ENCODE measurements around the gene TMPRSS13. TPM values are rescaled to one million over a fixed set of nuclear protein-coding genes. Genes with fewer than 3 reads are reported as not detected.
A peak's percentile ranks its signal among the peaks of the same experiment; 100 is the strongest.

The TMPRSS13 gene
- total RNA-seq, 6 experiments from 2014 or later: 0.09 to 0.61 (median 0.12) TPM; not detected in 3

DNA sequence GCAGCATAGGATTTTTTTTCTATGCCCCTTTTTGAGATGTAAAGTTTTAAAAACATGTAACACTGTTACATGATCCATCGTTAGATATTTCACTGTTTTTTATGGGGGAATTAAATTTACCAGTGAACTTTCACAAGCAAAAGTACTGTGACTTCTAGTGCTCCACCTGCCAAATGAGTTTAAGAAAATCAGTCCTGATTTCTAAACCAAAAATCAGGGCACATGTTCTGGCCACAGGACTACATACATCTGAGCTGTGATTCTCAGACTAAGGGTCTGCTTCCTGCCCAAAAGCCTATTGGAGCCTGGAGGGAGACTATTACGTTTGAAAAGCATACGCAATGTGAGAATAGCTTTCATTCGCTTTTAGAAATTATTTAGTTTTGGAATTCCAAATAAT is 22.5 kb downstream of the TMPRSS13 start:
- Histone ChIP-seq H3K27ac (no peak overlapping the region), H3K9me3 (no peaks in the 10 kb centered on the region), H3K27me3 (no peaks in the 10 kb centered on the region), H3K4me1 (no peaks in the 10 kb centered on the region), H3K36me3 (no peaks in the 10 kb centered on the region), H3K4me3 (no peak overlapping the region)
- no peak for TF ChIP-seq CTCF (IDR thresholded peaks at IDR 0.05)
- no peak for TF ChIP-seq POLR2A (IDR thresholded peaks at IDR 0.05)
- DNase-seq (no peak), ATAC-seq (no peak)
- WGBS (ENCODE audit: insufficient coverage, low coverage, low lambda C conversion rate, missing lambda C conversion rate): 77% methylated on average over 4 of the region's 4 CpGs
- intact Hi-C loops (cut with DNase I): no loop called here

- Histone ChIP-seq H3K9me3 (no peaks in the 10 kb centered on the region), H3K27ac (no peak overlapping the region), H3K4me3 (no peak overlapping the region), H3K4me1 (no peaks in the 10 kb centered on the region), H3K36me3 (no peaks in the 10 kb centered on the region), H3K27me3 (no peaks in the 10 kb centered on the region)
- WGBS (ENCODE audit: insufficient coverage, low coverage, low lambda C conversion rate, missing lambda C conversion rate): no CpG with 5 or more reads among the region's 2 CpGs
- DNase-seq (no peak), ATAC-seq (no peak)
- no peak for TF ChIP-seq CTCF (IDR thresholded peaks at IDR 0.05)
- TF ChIP-seq POLR2A (IDR thresholded peaks at IDR 0.05): no peak
- intact Hi-C loops (cut with DNase I): no loop called here
These were observed 23.1 kb downstream of the TMPRSS13 start for GRCh38 chr11:117906126-117906525.

DNA sequence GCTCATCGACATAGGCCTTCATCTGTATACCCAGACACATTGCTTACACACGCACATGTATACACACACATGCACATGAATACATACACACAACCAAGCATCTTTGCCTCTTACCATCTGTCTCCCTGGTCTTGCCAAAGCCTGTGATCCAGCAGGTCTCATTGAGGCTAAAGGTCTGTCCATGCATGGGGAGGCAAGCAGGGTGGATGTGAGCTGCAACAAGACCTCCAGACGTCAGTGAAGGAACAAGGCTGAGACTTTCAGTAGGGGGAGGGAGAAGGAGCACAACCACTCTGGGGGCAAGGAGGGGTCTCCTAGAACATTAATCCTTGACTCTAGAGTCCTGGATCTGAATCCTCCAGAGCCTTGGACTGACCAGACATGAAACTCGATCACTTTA is 23.7 kb downstream of the TMPRSS13 start:
- Histone ChIP-seq H3K27me3 (no peaks in the 10 kb centered on the region), H3K4me3 (no peak overlapping the region), H3K27ac (no peak overlapping the region), H3K4me1 (no peaks in the 10 kb centered on the region), H3K36me3 (no peaks in the 10 kb centered on the region), H3K9me3 (no peaks in the 10 kb centered on the region)
- TF ChIP-seq CTCF (IDR thresholded peaks at IDR 0.05) (no peak), POLR2A (IDR thresholded peaks at IDR 0.05) (no peak)
- WGBS (ENCODE audit: insufficient coverage, low coverage, low lambda C conversion rate, missing lambda C conversion rate): 66% methylated on average over 3 of the region's 4 CpGs
- intact Hi-C loops (cut with DNase I): no loop called here
- peak in 1 of 3 donors; percentile 22 for DNase-seq
- no peak for ATAC-seq

GRCh38 chr11:117903505-117904382 is 25.5 kb downstream of the TMPRSS13 start:
- H3K27me3 ChIP-seq: no peaks in the 10 kb centered on the region
- DNase-seq: peak in 1 of 3 donors; percentile 39
- H3K4me1 ChIP-seq: no peaks in the 10 kb centered on the region
- H3K27ac ChIP-seq: no peak overlapping the region
- no peak overlapping the region for H3K4me3 ChIP-seq
- intact Hi-C loops (cut with DNase I): no loop called here
- no peaks in the 10 kb centered on the region for H3K36me3 ChIP-seq
- ATAC-seq: no peak
- TF ChIP-seq POLR2A (IDR thresholded peaks at IDR 0.05) (no peak), CTCF (IDR thresholded peaks at IDR 0.05) (no peak)
- H3K9me3 ChIP-seq: no peaks in the 10 kb centered on the region
- WGBS (ENCODE audit: insufficient coverage, low coverage, low lambda C conversion rate, missing lambda C conversion rate): 75% methylated on average over 3 of the region's 14 CpGs
